DND-41 (cell line): ENCODE data around the gene OCSTAMP.

Source experiments
- ATAC-seq: fragments of 200-7000 bp; cut with Tn5 transposase; 3 replicates; pipeline ENCODE4 v1.9.1; 2021; ENCODE audit warnings: low read depth; ENCODE audit not compliant: insufficient read depth
- DNase-seq: peaks from one replicate; pipeline ENCODE4 v3.0.0-alpha.2; 2020
- H2AFZ ChIP-seq: 2 replicates; pipeline ENCODE4 v1.6.0; 2012; ENCODE audit warnings: low read depth, low read length
- H3K27ac ChIP-seq: 2 replicates; pipeline ENCODE4 v1.5.1; 2012; ENCODE audit warnings: low read length, inconsistent platforms
- H3K27me3 ChIP-seq: fragments of 200-600 bp; sonication (generic); 2 replicates; pipeline ENCODE4 v1.6.0; 2012; ENCODE audit warnings: low read length, mild to moderate bottlenecking, inconsistent platforms; ENCODE audit not compliant: insufficient read depth, poor library complexity
- H3K36me3 ChIP-seq: 2 replicates; pipeline ENCODE4 v1.5.1; 2012; ENCODE audit warnings: low read length, inconsistent platforms; ENCODE audit not compliant: insufficient read depth
- H3K4me1 ChIP-seq: 2 replicates; pipeline ENCODE4 v1.5.1; 2012; ENCODE audit warnings: mild to moderate bottlenecking, low read length; ENCODE audit not compliant: insufficient read depth
- H3K4me2 ChIP-seq: 2 replicates; pipeline ENCODE4 v1.6.0; 2012; ENCODE audit warnings: mild to moderate bottlenecking, moderate library complexity, low read length, inconsistent platforms; ENCODE audit not compliant: insufficient read depth
- H3K4me3 ChIP-seq, 2 experiments: fragments of 200-600 bp in 1 of 2; shearing (Covaris generic) in 1 of 2; 2 replicates each; pipeline ENCODE4 v1.5.1; 2012 to 2016; ENCODE audit warnings: inconsistent platforms in 2 of 2, low read length in 2 of 2, mild to moderate bottlenecking in 2 of 2, low read depth in 1 of 2, moderate library complexity in 1 of 2
- H3K79me2 ChIP-seq: 2 replicates; pipeline ENCODE4 v1.6.0; 2012; ENCODE audit warnings: low read length, inconsistent platforms; ENCODE audit not compliant: insufficient read depth
- H3K9ac ChIP-seq: 2 replicates; pipeline ENCODE4 v1.6.0; 2012; ENCODE audit warnings: low read depth, mild to moderate bottlenecking, inconsistent platforms, low read length, moderate library complexity
- H3K9me3 ChIP-seq: 2 replicates; pipeline ENCODE4 v1.5.1; 2012; ENCODE audit warnings: low read length, moderate library complexity, mild to moderate bottlenecking, inconsistent platforms; ENCODE audit not compliant: insufficient read depth, severe bottlenecking
- H4K20me1 ChIP-seq: 2 replicates; pipeline ENCODE4 v1.6.0; 2012; ENCODE audit warnings: low read length; ENCODE audit not compliant: insufficient read depth
- CTCF ChIP-seq: IDR thresholded peaks from 2 replicates; pipeline ENCODE4 v1.5.1; 2012; ENCODE audit warnings: borderline replicate concordance, low read length, moderate library complexity, mild to moderate bottlenecking; ENCODE audit not compliant: poor library complexity, severe bottlenecking; ENCODE audit errors: extremely low read depth
- EZH2 ChIP-seq: IDR thresholded peaks from 3 replicates; pipeline ENCODE4 v1.6.1; 2012; ENCODE audit warnings: borderline replicate concordance, low read depth, mild to moderate bottlenecking, moderate library complexity, low read length, inconsistent platforms; ENCODE audit not compliant: severe bottlenecking

The OCSTAMP gene

GRCh38 chr20:46573788-46574584, 23.5 kb upstream of the OCSTAMP start:
- H3K4me2 ChIP-seq: no peak overlapping the region
- no peak overlapping the region for H3K27ac ChIP-seq
- H3K36me3 ChIP-seq: no peaks in the 10 kb centered on the region
- H3K79me2 ChIP-seq: no peaks in the 10 kb centered on the region
- ATAC-seq (no peak), DNase-seq (no peak)
- H3K9ac ChIP-seq: no peak overlapping the region
- no peak overlapping the region for H3K4me3 ChIP-seq
- TF ChIP-seq EZH2 (no peak), CTCF (no peak)
- no peaks in the 10 kb centered on the region for H3K9me3 ChIP-seq
- H4K20me1 ChIP-seq: 0 out of 2 replicates have a peak, but pooled peaks cover 3% of the 10 kb centered on the region
- H2AFZ ChIP-seq: no peak overlapping the region
- H3K27me3 ChIP-seq: peaks cover 9% of the 10 kb centered on the region
- no peaks in the 10 kb centered on the region for H3K4me1 ChIP-seq

- DNase-seq (no peak), ATAC-seq (no peak)
- no peaks in the 10 kb centered on the region for H3K79me2 ChIP-seq
- no peaks in the 10 kb centered on the region for H3K9me3 ChIP-seq
- no peak overlapping the region for H2AFZ ChIP-seq
- H3K4me3 ChIP-seq: no peak overlapping the region
- 0 out of 2 replicates have a peak, but pooled peaks cover 3% of the 10 kb centered on the region for H4K20me1 ChIP-seq
- no peak overlapping the region for H3K4me2 ChIP-seq
- H3K4me1 ChIP-seq: no peaks in the 10 kb centered on the region
- H3K9ac ChIP-seq: no peak overlapping the region
- H3K36me3 ChIP-seq: no peaks in the 10 kb centered on the region
- TF ChIP-seq CTCF: no peak
- no peak overlapping the region for H3K27ac ChIP-seq
- H3K27me3 ChIP-seq: peaks cover 9% of the 10 kb centered on the region
These were observed 22.8 kb upstream of the OCSTAMP start for GRCh38 chr20:46573234-46573633.

GRCh38 chr20:46572790-46573189, 22.3 kb upstream of the OCSTAMP start:
- no peaks in the 10 kb centered on the region for H3K79me2 ChIP-seq
- no peak for ATAC-seq
- no peak overlapping the region for H3K4me3 ChIP-seq
- no peak overlapping the region for H3K4me2 ChIP-seq
- no peaks in the 10 kb centered on the region for H3K36me3 ChIP-seq
- TF ChIP-seq CTCF (no peak), EZH2 (no peak)
- DNase-seq: no peak
- H3K9ac ChIP-seq: no peak overlapping the region
- no peak overlapping the region for H3K27ac ChIP-seq
- H4K20me1 ChIP-seq: 0 out of 2 replicates have a peak, but pooled peaks cover 3% of the 10 kb centered on the region
- no peak overlapping the region for H2AFZ ChIP-seq
- peaks cover 9% of the 10 kb centered on the region for H3K27me3 ChIP-seq
- H3K4me1 ChIP-seq: no peaks in the 10 kb centered on the region
- no peaks in the 10 kb centered on the region for H3K9me3 ChIP-seq

- H3K27me3 ChIP-seq: peaks cover 9% of the 10 kb centered on the region
- no peak for ATAC-seq
- no peaks in the 10 kb centered on the region for H3K36me3 ChIP-seq
- TF ChIP-seq CTCF (no peak), EZH2 (no peak)
- H3K27ac ChIP-seq: no peak overlapping the region
- H4K20me1 ChIP-seq: 0 out of 2 replicates have a peak, but pooled peaks cover 3% of the 10 kb centered on the region
- no peaks in the 10 kb centered on the region for H3K4me1 ChIP-seq
- H2AFZ ChIP-seq: no peak overlapping the region
- H3K4me3 ChIP-seq: no peak overlapping the region
- no peaks in the 10 kb centered on the region for H3K79me2 ChIP-seq
- no peak overlapping the region for H3K4me2 ChIP-seq
- no peak overlapping the region for H3K9ac ChIP-seq
- H3K9me3 ChIP-seq: no peaks in the 10 kb centered on the region
- no peak for DNase-seq
These were observed 21.7 kb upstream of the OCSTAMP start for GRCh38 chr20:46572153-46572552.
